DOHH2 (cell line): ENCODE measurements around the gene TTC7B.

Source experiments
- CTCF ChIP-seq: fragments of 200-600 bp; sonication (generic); IDR thresholded peaks from one replicate; pipeline ENCODE4 v1.5.1; 2014; ENCODE audit warnings: antibody characterized with exemption, mild to moderate bottlenecking, low read depth, low read length; ENCODE audit not compliant: poor library complexity, severe bottlenecking
- EZH2phosphoT487 ChIP-seq: fragments of 200-600 bp; sonication (generic); IDR thresholded peaks from 2 replicates; pipeline ENCODE4 v1.6.1; 2017; ENCODE audit warnings: borderline replicate concordance, mild to moderate bottlenecking, antibody characterized with exemption, low read length, moderate library complexity, mixed read lengths

- no peak for TF ChIP-seq CTCF
- TF ChIP-seq EZH2phosphoT487, result no peak
Measured at GRCh38 chr14:90554341-90554740, 261.9 kb downstream of the TTC7B start.
